Immature natural killer cell (primary cell): ENCODE measurements around the gene AHNAK2. TPM values are rescaled to one million over a fixed set of nuclear protein-coding genes. Genes with fewer than 3 reads are reported as not detected.
"Not testable (repeated sequence)": the region's sequence is repeated elsewhere in the genome, so short reads cannot be mapped to it uniquely, and the experiment has no call there.

Experiments used
- DNase-seq, 3 donors: peaks; one replicate each; pipeline ENCODE4 v3.0.0; 2022; ENCODE audit warnings: mixed read lengths in 1 of 3
- H3K27ac Mint-ChIP-seq, 6 donors: one replicate each; pipeline ENCODE4 v1.8.0; 2020; ENCODE audit warnings: mixed read lengths in 6 of 6, mild to moderate bottlenecking in 5 of 6, inconsistent platforms in 4 of 6, moderate library complexity in 3 of 6
- H3K27me3 Mint-ChIP-seq, 3 donors: one replicate each; pipeline ENCODE4 v1.8.0; 2020 to 2021; ENCODE audit warnings: low read depth in 3 of 3, mild to moderate bottlenecking in 3 of 3, mixed read lengths in 3 of 3, moderate library complexity in 3 of 3, inconsistent platforms in 1 of 3
- H3K36me3 Mint-ChIP-seq, 3 donors: one replicate each; pipeline ENCODE4 v1.8.0; 2020; ENCODE audit warnings: mixed read lengths in 3 of 3, inconsistent platforms in 2 of 3, mild to moderate bottlenecking in 2 of 3
- H3K4me1 Mint-ChIP-seq, 2 donors: one replicate each; pipeline ENCODE4 v1.8.0; 2020; ENCODE audit warnings: inconsistent platforms in 2 of 2, mild to moderate bottlenecking in 2 of 2, mixed read lengths in 2 of 2, moderate library complexity in 1 of 2
- H3K4me3 Mint-ChIP-seq, 5 donors: one replicate each; pipeline ENCODE4 v1.8.0; 2020; ENCODE audit warnings: mild to moderate bottlenecking in 5 of 5, mixed read lengths in 5 of 5, inconsistent platforms in 3 of 5, moderate library complexity in 3 of 5
- H3K9me3 Mint-ChIP-seq, 6 donors: one replicate each; pipeline ENCODE4 v1.8.0; 2020; ENCODE audit warnings: mild to moderate bottlenecking in 6 of 6, mixed read lengths in 6 of 6, inconsistent platforms in 4 of 6, moderate library complexity in 3 of 6
- polyA plus RNA-seq, 3 donors: library from polyadenylated mRNA; unstranded; fragments of 300-500 nt; fragmentation: Illumina TruSeq; gene quantifications; one replicate each; pipeline ENCODE4 v1.2.3, GENCODE V29; 2021

Gene AHNAK2
- polyA plus RNA-seq: not detected

GRCh38 chr14:104977681-104978653 is at the start of gene AHNAK2:
Gene AHNAK2 (minus strand): TSS chr14:104978374. CDS start chr14:104978237, 137 bp downstream.
- DNase-seq: peak; percentile 35 to 44 (median 43)
- Mint-ChIP-seq H3K36me3 (no peaks in the 10 kb centered on the region), H3K4me3 (peak within 1 kb of the TSS; percentile 62 to 84 (median 77)), H3K27ac (peak within 1 kb of the TSS in 1 of 6 donors; percentile 20), H3K27me3 (peaks cover 5 to 8% (median 7%) of the 10 kb centered on the region in 3 donors), H3K9me3 (peaks cover 0 to 2% (median 0%) of the 10 kb centered on the region in 6 donors), H3K4me1 (peaks cover 10 to 12% of the 10 kb centered on the region in 2 donors)

GRCh38 chr14:105027718-105028117 is 49.5 kb upstream of the AHNAK2 start:
- not testable (repeated sequence) for H3K27me3 Mint-ChIP-seq, H3K36me3 Mint-ChIP-seq, H3K4me3 Mint-ChIP-seq, H3K9me3 Mint-ChIP-seq, DNase-seq
- Mint-ChIP-seq H3K27ac (peak overlapping the region in 3 of 6 donors; percentile 34 to 55 (median 44)), H3K4me1 (peaks cover 8 to 37% of the 10 kb centered on the region in 2 donors)

- no peaks in the 10 kb centered on the region for H3K9me3 Mint-ChIP-seq
- peaks cover 0 to 4% (median 3%) of the 10 kb centered on the region in 3 donors for H3K36me3 Mint-ChIP-seq
- no peak overlapping the region for H3K4me3 Mint-ChIP-seq
- peak overlapping the region in 2 of 6 donors; percentile 76 to 92 for H3K27ac Mint-ChIP-seq
- DNase-seq: no peak
- peaks cover under 1 to 8% (median 2%) of the 10 kb centered on the region in 3 donors for H3K27me3 Mint-ChIP-seq
- peaks cover 7 to 34% of the 10 kb centered on the region in 2 donors for H3K4me1 Mint-ChIP-seq
Observed at GRCh38 chr14:105026802-105027563, 48.8 kb upstream of the AHNAK2 start.

- Mint-ChIP-seq H3K4me3 (peak overlapping the region in 1 of 5 donors; percentile 48), H3K9me3 (no peaks in the 10 kb centered on the region), H3K27ac (peak overlapping the region in 3 of 6 donors; percentile 26 to 97 (median 92)), H3K4me1 (peaks cover 14 to 36% of the 10 kb centered on the region in 2 donors), H3K27me3 (peaks cover 2 to 8% (median 5%) of the 10 kb centered on the region in 3 donors), H3K36me3 (peaks cover 0 to 4% (median 3%) of the 10 kb centered on the region in 3 donors)
- no peak for DNase-seq
Observed at GRCh38 chr14:105026033-105026785, 48.0 kb upstream of the AHNAK2 start.

- Mint-ChIP-seq H3K9me3 (no peaks in the 10 kb centered on the region), H3K36me3 (peaks cover 0 to 4% (median 3%) of the 10 kb centered on the region in 3 donors), H3K4me3 (peak overlapping the region in 1 of 5 donors; percentile 72), H3K27me3 (peaks cover 2 to 8% (median 6%) of the 10 kb centered on the region in 3 donors), H3K27ac (peak overlapping the region; percentile 5 to 97 (median 44)), H3K4me1 (peaks cover 14 to 28% of the 10 kb centered on the region in 2 donors)
- DNase-seq: no peak
Observed at GRCh38 chr14:105025429-105025828, 47.3 kb upstream of the AHNAK2 start.

GRCh38 chr14:105023791-105024480 is 45.8 kb upstream of the AHNAK2 start:
- Mint-ChIP-seq H3K36me3 (peaks cover 0 to 4% (median 3%) of the 10 kb centered on the region in 3 donors), H3K9me3 (no peaks in the 10 kb centered on the region), H3K27me3 (peaks cover 5 to 13% (median 10%) of the 10 kb centered on the region in 3 donors), H3K27ac (peak overlapping the region in 4 of 6 donors; percentile 16 to 92 (median 62)), H3K4me1 (peaks cover 28 to 41% of the 10 kb centered on the region in 2 donors), H3K4me3 (peak overlapping the region in 1 of 5 donors; percentile 20)
- DNase-seq: no peak

GRCh38 chr14:105023144-105023543 is 45.0 kb upstream of the AHNAK2 start:
- H3K4me3 Mint-ChIP-seq: peak overlapping the region in 2 of 5 donors; percentile 6 to 20
- no peaks in the 10 kb centered on the region for H3K9me3 Mint-ChIP-seq
- H3K4me1 Mint-ChIP-seq: peaks cover 31 to 48% of the 10 kb centered on the region in 2 donors
- peaks cover 0 to 4% (median 0%) of the 10 kb centered on the region in 3 donors for H3K36me3 Mint-ChIP-seq
- peaks cover 6 to 13% (median 10%) of the 10 kb centered on the region in 3 donors for H3K27me3 Mint-ChIP-seq
- peak overlapping the region in 4 of 6 donors; percentile 16 to 92 (median 74) for H3K27ac Mint-ChIP-seq
- no peak for DNase-seq

- H3K27me3 Mint-ChIP-seq: peaks cover 6 to 13% (median 10%) of the 10 kb centered on the region in 3 donors
- H3K9me3 Mint-ChIP-seq: no peaks in the 10 kb centered on the region
- H3K4me3 Mint-ChIP-seq: peak overlapping the region in 3 of 5 donors; percentile 86 to 90 (median 87)
- no peak for DNase-seq
- H3K36me3 Mint-ChIP-seq: no peaks in the 10 kb centered on the region
- peaks cover 32 to 54% of the 10 kb centered on the region in 2 donors for H3K4me1 Mint-ChIP-seq
- peak overlapping the region in 2 of 6 donors; percentile 85 to 88 for H3K27ac Mint-ChIP-seq
Observed at GRCh38 chr14:105022276-105022670, 44.1 kb upstream of the AHNAK2 start.

GRCh38 chr14:105021656-105022275 is 43.6 kb upstream of the AHNAK2 start:
- Mint-ChIP-seq H3K27ac (peak overlapping the region; percentile 85 to 93 (median 90)), H3K36me3 (no peaks in the 10 kb centered on the region), H3K9me3 (no peaks in the 10 kb centered on the region), H3K4me1 (peaks cover 34 to 58% of the 10 kb centered on the region in 2 donors), H3K27me3 (peaks cover 6 to 13% (median 10%) of the 10 kb centered on the region in 3 donors), H3K4me3 (peak overlapping the region; percentile 86 to 91 (median 87))
- no peak for DNase-seq

GRCh38 chr14:105020815-105021655 is 42.9 kb upstream of the AHNAK2 start, which contains the start of gene CDCA4:
Gene CDCA4 (minus strand): TSS chr14:105021083. CDS start chr14:105011929, 9,154 bp downstream.
- H3K4me1 Mint-ChIP-seq: peaks cover 41 to 61% of the 10 kb centered on the region in 2 donors
- no peaks in the 10 kb centered on the region for H3K36me3 Mint-ChIP-seq
- no peaks in the 10 kb centered on the region for H3K9me3 Mint-ChIP-seq
- H3K4me3 Mint-ChIP-seq: peak within 1 kb of the TSS; percentile 88 to 92 (median 91)
- peaks cover 6 to 13% (median 10%) of the 10 kb centered on the region in 3 donors for H3K27me3 Mint-ChIP-seq
- peak; percentile 97 to 98 (median 98) for DNase-seq
- H3K27ac Mint-ChIP-seq: peak within 1 kb of the TSS; percentile 91 to 95 (median 94)
